IMR-90 (cell line): ENCODE data around the gene UBALD1. TPM values are rescaled to one million over a fixed set of nuclear protein-coding genes. Genes with fewer than 3 reads are reported as not detected.

Source experiments
- ATAC-seq: fragments of 200-7000 bp; cut with Tn5 transposase; 2 replicates; pipeline ENCODE4 v1.9.1; 2020; ENCODE audit warnings: low read depth, mild to moderate bottlenecking, moderate library complexity
- BruUV-seq: library from RNA; stranded (reverse); fragments of 400-500 nt; replicated peaks from 2 replicates; lab custom pipeline; 2021; lab: Mats Ljungman, UMichigan
- CTCF ChIA-PET: fragments of 300-600 bp; formaldehyde crosslinking; extraction: SDS; loops from one replicate; lab custom pipeline; 2021; ENCODE audit warnings: antibody characterized with exemption; lab: Yijun Ruan, JAX
- POLR2A ChIA-PET: fragments of 300-600 bp; sonication (Branson Sonifier 250); formaldehyde crosslinking; loops from one replicate; lab custom pipeline; 2022; ENCODE audit warnings: antibody characterized with exemption; ENCODE audit not compliant: unreplicated experiment; lab: Charles Lee
- DNase-seq: peaks from one replicate; pipeline ENCODE4 v3.0.0; 2013
- H2AFZ ChIP-seq: replicated peaks from 2 replicates; pipeline ENCODE3; 2013; ENCODE audit warnings: low read length, mild to moderate bottlenecking; ENCODE audit not compliant: poor library complexity
- H2AK5ac ChIP-seq: 2 replicates; pipeline ENCODE4 v1.6.1; 2013; ENCODE audit warnings: low read depth, low read length, inconsistent platforms
- H2AK9ac ChIP-seq: replicated peaks from 2 replicates; pipeline ENCODE3; 2013; ENCODE audit warnings: mild to moderate bottlenecking, low read depth, low read length, moderate library complexity; ENCODE audit not compliant: poor library complexity
- H2BK120ac ChIP-seq: 2 replicates; pipeline ENCODE4 v1.6.1; 2013; ENCODE audit warnings: low read depth, low read length, inconsistent platforms
- H2BK15ac ChIP-seq: 3 replicates; pipeline ENCODE4 v1.6.1; 2013; ENCODE audit warnings: low read depth, low read length, inconsistent platforms
- H2BK20ac ChIP-seq: 2 replicates; pipeline ENCODE4 v1.6.1; 2013; ENCODE audit warnings: low read depth, mild to moderate bottlenecking, inconsistent platforms, low read length, moderate library complexity
- H2BK5ac ChIP-seq: 2 replicates; pipeline ENCODE4 v1.6.1; 2013; ENCODE audit warnings: mild to moderate bottlenecking, low read depth, low read length, inconsistent platforms; ENCODE audit not compliant: poor library complexity, severe bottlenecking
- H3K14ac ChIP-seq: replicated peaks from 2 replicates; pipeline ENCODE4 v1.6.1; 2013; ENCODE audit warnings: low read depth, low read length, inconsistent platforms
- H3K18ac ChIP-seq: 2 replicates; pipeline ENCODE4 v1.6.1; 2013; ENCODE audit warnings: low read depth, low read length, control low read depth
- H3K23ac ChIP-seq: 2 replicates; pipeline ENCODE4 v1.6.1; 2013; ENCODE audit warnings: low read depth, low read length, inconsistent platforms
- H3K27ac ChIP-seq: 2 replicates; pipeline ENCODE4 v1.5.1; 2013; ENCODE audit warnings: mild to moderate bottlenecking, control low read depth, low read length; ENCODE audit not compliant: insufficient read depth
- H3K27me3 ChIP-seq: 2 replicates; pipeline ENCODE4 v1.6.1; 2013; ENCODE audit warnings: low read length; ENCODE audit not compliant: control insufficient read depth, insufficient read depth
- H3K36me3 ChIP-seq: 2 replicates; pipeline ENCODE4 v1.6.1; 2013; ENCODE audit warnings: low read length, mixed read lengths; ENCODE audit not compliant: control insufficient read depth, insufficient read depth
- H3K4ac ChIP-seq: 2 replicates; pipeline ENCODE4 v1.6.1; 2013; ENCODE audit warnings: low read depth, low read length, inconsistent platforms
- H3K4me1 ChIP-seq: 2 replicates; pipeline ENCODE4 v1.6.1; 2013; ENCODE audit warnings: low read length, mixed read lengths; ENCODE audit not compliant: control insufficient read depth, insufficient read depth
- H3K4me2 ChIP-seq: 2 replicates; pipeline ENCODE4 v1.6.1; 2013; ENCODE audit warnings: low read depth, mild to moderate bottlenecking, control low read depth, low read length, moderate library complexity
- H3K4me3 ChIP-seq: 2 replicates; pipeline ENCODE4 v1.5.1; 2013; ENCODE audit warnings: low read depth, mild to moderate bottlenecking, control low read depth, low read length, moderate library complexity; ENCODE audit not compliant: insufficient read depth
- H3K56ac ChIP-seq: 2 replicates; pipeline ENCODE4 v1.6.1; 2013; ENCODE audit warnings: low read length, inconsistent platforms; ENCODE audit not compliant: insufficient read depth; ENCODE audit errors: extremely low read depth
- H3K79me1 ChIP-seq, 2 experiments: 2 replicates each; pipeline ENCODE4 v1.6.1; 2013; ENCODE audit warnings: low read length in 2 of 2, inconsistent platforms in 1 of 2, low read depth in 1 of 2
- H3K9ac ChIP-seq: 2 replicates; pipeline ENCODE4 v1.6.1; 2013; ENCODE audit warnings: low read depth, low read length, control low read depth
- H3K9me1 ChIP-seq: 2 replicates; pipeline ENCODE4 v1.6.1; 2013; ENCODE audit warnings: low read length, inconsistent platforms; ENCODE audit not compliant: insufficient read depth
- H3K9me3 ChIP-seq: 2 replicates; pipeline ENCODE4 v1.6.1; 2013; ENCODE audit warnings: low read length; ENCODE audit not compliant: control insufficient read depth, insufficient read depth
- H4K20me1 ChIP-seq: 2 replicates; pipeline ENCODE4 v1.6.1; 2013; ENCODE audit warnings: low read length, inconsistent platforms; ENCODE audit not compliant: insufficient read depth
- H4K5ac ChIP-seq: 2 replicates; pipeline ENCODE4 v1.6.1; 2013; ENCODE audit warnings: mild to moderate bottlenecking, low read depth, low read length, control low read depth
- H4K8ac ChIP-seq, 2 experiments: 2 replicates each; pipeline ENCODE4 v1.6.1; 2013; ENCODE audit warnings: low read depth in 2 of 2, low read length in 2 of 2, control low read depth in 1 of 2, inconsistent platforms in 1 of 2
- H4K91ac ChIP-seq: 2 replicates; pipeline ENCODE4 v1.6.1; 2013; ENCODE audit warnings: low read depth, low read length, inconsistent platforms; ENCODE audit not compliant: insufficient read depth
- BHLHE40 ChIP-seq: fragments of 150-350 bp; IDR thresholded peaks from 2 replicates; pipeline ENCODE4 v1.6.1; 2016; ENCODE audit warnings: mild to moderate bottlenecking, low read depth, low read length
- CHD1 ChIP-seq: IDR thresholded peaks from 2 replicates; pipeline ENCODE4 v1.6.1; 2012; ENCODE audit warnings: low read depth, low read length, improper control_type of control experiment
- MAFK ChIP-seq: IDR thresholded peaks from 2 replicates; pipeline ENCODE4 v1.6.1; 2012; ENCODE audit warnings: low read depth, low read length, improper control_type of control experiment
- POLR2A ChIP-seq: IDR thresholded peaks from 2 replicates; pipeline ENCODE4 v1.6.1; 2012; ENCODE audit warnings: mild to moderate bottlenecking, low read depth, low read length
- RAD21 ChIP-seq: IDR thresholded peaks from 2 replicates; pipeline ENCODE4 v1.6.1; 2012; ENCODE audit warnings: low read length, improper control_type of control experiment
- RCOR1 ChIP-seq: IDR thresholded peaks from 2 replicates; pipeline ENCODE4 v1.6.1; 2012; ENCODE audit warnings: mild to moderate bottlenecking, low read length, improper control_type of control experiment; ENCODE audit not compliant: insufficient replicate concordance
- RFX5 ChIP-seq: IDR thresholded peaks from 2 replicates; pipeline ENCODE4 v1.8.0; 2012; ENCODE audit warnings: low read depth, mild to moderate bottlenecking, low read length, moderate library complexity
- SMC3 ChIP-seq: fragments of 150-350 bp; IDR thresholded peaks from 2 replicates; pipeline ENCODE4 v1.6.1; 2016; ENCODE audit warnings: low read depth, mild to moderate bottlenecking, antibody characterized with exemption, low read length, moderate library complexity
- WGBS, 2 experiments: methylation state at CpG; one replicate each; pipeline versions ENCODE4 v1.1.5 to v1.1.7; 2013; ENCODE audit warnings: missing lambda C conversion rate in 2 of 2; ENCODE audit not compliant: insufficient read length in 1 of 2; ENCODE audit errors: extremely low coverage in 2 of 2; 5-methylcytosine and 5-hydroxymethylcytosine counted together
- dilution Hi-C: fragments of 300-500 bp; cut with HindIII; formaldehyde crosslinking; loops from one replicate; pipeline ENCODE4 v1.14.3; 2018; ENCODE audit warnings: low sequenced_read_pairs; ENCODE audit not compliant: unreplicated experiment
- in situ Hi-C: fragments of 300-500 bp; cut with MboI; formaldehyde crosslinking; loops from 3 replicates; pipeline ENCODE4 v1.14.3; 2019; ENCODE audit warnings: low sequenced_read_pairs, inconsistent platforms, mixed read lengths
- intact Hi-C: fragments of 100-400 bp; cut with micrococcal nuclease; formaldehyde crosslinking; loops from 2 replicates; pipeline ENCODE4 v1.10.0; 2022
- polyA plus RNA-seq, 3 experiments: library from polyadenylated mRNA; depleted of rRNA; stranded (reverse); fragments of >200 nt; gene quantifications; 2 replicates each; pipeline ENCODE4 v1.2.3, GENCODE V29; 2012; ENCODE audit warnings: low replicate concordance in 1 of 3
- total RNA-seq: library from RNA; depleted of rRNA; stranded (reverse); fragments of >200 nt; gene quantifications from 2 replicates; pipeline ENCODE4 v1.2.3, GENCODE V29; 2012
- TF ChIP-seq, protein P1 (sequence below): fragments of 150-350 bp; IDR thresholded peaks from 2 replicates; pipeline ENCODE4 v1.6.1; 2016; ENCODE audit warnings: low read depth, mild to moderate bottlenecking, low read length, moderate library complexity, borderline replicate concordance
- TF ChIP-seq, protein P2 (sequence below): fragments of 150-350 bp; IDR thresholded peaks from 2 replicates; pipeline ENCODE4 v1.6.1; 2017; ENCODE audit warnings: mild to moderate bottlenecking, antibody characterized with exemption, low read length, low read depth

Gene UBALD1
- total and polyA plus RNA-seq, 2 of the 4 experiments (the other 2 are of a cell fraction) = 1.3 to 14.5 TPM

DNA sequence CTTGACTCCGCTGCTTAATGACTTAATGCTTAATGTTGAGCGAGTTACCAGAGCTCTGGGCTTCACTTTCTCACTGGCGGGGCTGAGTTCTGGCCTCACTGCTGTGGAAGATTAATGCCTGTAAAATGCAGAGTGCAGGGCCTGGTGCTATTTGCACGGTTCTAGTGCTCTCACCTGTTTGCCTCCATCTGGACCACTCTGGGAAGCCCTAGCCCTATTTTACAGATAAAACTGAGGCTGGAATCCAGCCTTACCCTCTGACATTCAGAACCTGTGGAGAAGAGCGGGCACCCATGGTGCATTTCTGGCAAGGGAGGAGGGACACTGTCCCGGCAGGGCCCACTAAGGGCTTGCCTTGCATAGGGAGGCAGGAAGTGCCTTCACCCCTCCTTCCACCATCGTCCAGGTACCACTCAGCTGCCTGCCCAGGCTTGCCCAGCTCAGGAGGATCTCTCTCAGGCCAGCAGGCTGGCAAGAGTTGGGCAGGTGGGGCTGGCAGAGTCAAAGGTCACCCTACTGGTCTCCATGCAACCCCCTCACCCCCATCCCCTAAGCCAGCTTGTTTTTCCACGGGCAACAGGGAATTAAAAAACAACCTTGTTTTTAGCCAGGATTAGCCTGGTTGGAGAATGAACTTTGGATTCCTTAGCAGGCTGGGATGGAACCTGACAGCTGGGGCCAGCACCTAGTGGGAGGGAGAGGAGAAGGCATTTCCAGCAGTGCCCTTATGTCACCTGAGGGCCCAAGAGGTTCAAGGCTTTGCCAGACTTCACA lies 4.1 kb upstream of the UBALD1 start:
- no peak for DNase-seq
- in situ Hi-C loops = no loop called here
- CTCF ChIA-PET = no interaction called here

More for the DNA sequence above, 4.1 kb upstream of the UBALD1 start:
- Histone ChIP-seq H4K91ac (no peak overlapping the region), H2BK120ac (no peak overlapping the region), H4K8ac (no peak overlapping the region), H2AK9ac (no peak overlapping the region), H3K9ac (no peak overlapping the region), H3K36me3 (no peaks in the 10 kb centered on the region), H3K4ac (no peak overlapping the region), H3K18ac (no peak overlapping the region), H3K4me1 (peaks cover 4% of the 10 kb centered on the region; the same call in 1 of the 2 replicates), H2AK5ac (no peak overlapping the region), H3K9me1 (no peaks in the 10 kb centered on the region; the same call in 1 of the 2 replicates), H2BK5ac (no peak overlapping the region), H3K23ac (no peak overlapping the region), H3K4me3 (no peak overlapping the region), H3K4me2 (no peak overlapping the region), H3K56ac (no peak overlapping the region), H4K20me1 (peaks cover 3% of the 10 kb centered on the region), H3K79me1 (peaks cover 6 to 15% of the 10 kb centered on the region in 2 experiments; a peak in 3 of 4 replicates), H3K9me3 (no peaks in the 10 kb centered on the region), H3K27me3 (no peaks in the 10 kb centered on the region), H2AFZ (no peak overlapping the region), H4K5ac (no peak overlapping the region), H3K27ac (no peak overlapping the region), H3K14ac (no peak overlapping the region), H2BK20ac (no peak overlapping the region), H2BK15ac (no peak overlapping the region)
- POLR2A ChIA-PET = no interaction called here
- no peak for TF ChIP-seq SMC3
- no peak for TF ChIP-seq BHLHE40
- no peak for TF ChIP-seq RFX5
- no peak for TF ChIP-seq POLR2A
- TF ChIP-seq RCOR1 = no peak
- TF ChIP-seq MAFK = no peak
- TF ChIP-seq, protein P1, sequence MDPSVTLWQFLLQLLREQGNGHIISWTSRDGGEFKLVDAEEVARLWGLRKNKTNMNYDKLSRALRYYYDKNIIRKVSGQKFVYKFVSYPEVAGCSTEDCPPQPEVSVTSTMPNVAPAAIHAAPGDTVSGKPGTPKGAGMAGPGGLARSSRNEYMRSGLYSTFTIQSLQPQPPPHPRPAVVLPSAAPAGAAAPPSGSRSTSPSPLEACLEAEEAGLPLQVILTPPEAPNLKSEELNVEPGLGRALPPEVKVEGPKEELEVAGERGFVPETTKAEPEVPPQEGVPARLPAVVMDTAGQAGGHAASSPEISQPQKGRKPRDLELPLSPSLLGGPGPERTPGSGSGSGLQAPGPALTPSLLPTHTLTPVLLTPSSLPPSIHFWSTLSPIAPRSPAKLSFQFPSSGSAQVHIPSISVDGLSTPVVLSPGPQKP = no peak
- TF ChIP-seq, protein P2, sequence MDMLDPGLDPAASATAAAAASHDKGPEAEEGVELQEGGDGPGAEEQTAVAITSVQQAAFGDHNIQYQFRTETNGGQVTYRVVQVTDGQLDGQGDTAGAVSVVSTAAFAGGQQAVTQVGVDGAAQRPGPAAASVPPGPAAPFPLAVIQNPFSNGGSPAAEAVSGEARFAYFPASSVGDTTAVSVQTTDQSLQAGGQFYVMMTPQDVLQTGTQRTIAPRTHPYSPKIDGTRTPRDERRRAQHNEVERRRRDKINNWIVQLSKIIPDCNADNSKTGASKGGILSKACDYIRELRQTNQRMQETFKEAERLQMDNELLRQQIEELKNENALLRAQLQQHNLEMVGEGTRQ = no peak
- TF ChIP-seq RAD21 = no peak
- TF ChIP-seq CHD1 = no peak
- WGBS, 2 experiments = no CpG with 5 or more reads among the region's 8 CpGs
- intact Hi-C loops (no loop called here), dilution Hi-C loops (no loop called here)
- BruUV-seq = no TSS peak
- ATAC-seq = no peak
